Skin of body (tissue), 2 donors: ENCODE results near the gene ACP5. TPM values are rescaled to one million over a fixed set of nuclear protein-coding genes. Genes with fewer than 3 reads are reported as not detected.
"Not testable (repeated sequence)": the region's sequence is repeated elsewhere in the genome, so short reads cannot be mapped to it uniquely, and the experiment has no call there.

Experiments used
- DNase-seq: peaks from one replicate; lab custom pipeline; 2025; lab: John Stamatoyannopoulos, UW
- total RNA-seq: library from RNA; depleted of rRNA; stranded (reverse); fragments of >200 nt; gene quantifications from one replicate; pipeline ENCODE4 v1.2.3, GENCODE V29; 2014

Gene ACP5
- total RNA-seq, 1 donor from 2014 or later = 8.6 TPM

DNA sequence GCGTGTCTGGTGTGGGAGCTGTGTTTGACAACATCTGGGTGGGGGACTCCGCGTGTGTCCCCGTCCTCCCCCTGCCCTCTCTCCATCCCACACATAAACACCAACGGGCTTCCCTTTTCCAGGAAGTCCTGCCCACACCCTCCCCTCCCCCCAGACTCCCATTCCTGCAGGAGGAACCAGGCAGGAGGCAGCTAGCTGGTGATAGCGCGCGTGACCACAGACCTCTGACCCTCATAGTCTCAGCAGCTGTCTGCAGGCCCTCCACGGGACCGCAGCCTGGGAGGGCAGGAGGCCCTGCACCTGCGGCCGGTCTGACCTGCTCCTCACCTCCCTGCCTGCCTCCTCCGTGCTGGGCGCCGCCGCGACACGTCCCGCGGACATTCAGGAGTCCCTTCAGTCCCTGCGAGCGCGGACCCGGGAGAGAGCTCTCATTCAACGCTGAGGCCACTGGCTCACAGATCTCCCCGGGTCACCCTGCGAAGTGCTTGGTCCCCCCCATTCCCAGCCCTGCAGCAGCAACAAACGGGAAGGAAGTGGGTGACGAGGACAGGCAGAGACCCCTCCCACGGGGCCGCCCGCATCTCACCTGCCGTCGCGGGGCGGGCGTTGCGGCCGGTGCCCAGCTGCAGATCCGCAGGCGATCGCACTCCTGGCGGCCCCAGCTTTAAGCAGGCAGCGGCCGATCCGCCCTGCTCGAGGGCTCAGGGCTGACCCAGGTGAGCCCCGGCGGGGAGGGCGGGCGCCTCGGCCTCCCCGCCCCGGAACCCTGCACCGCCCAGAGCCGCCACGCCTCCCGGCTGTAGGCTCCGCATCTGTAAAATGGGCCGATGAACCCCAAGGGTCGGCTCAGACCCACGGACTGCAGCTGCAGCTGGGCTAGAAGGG, 1.1 kb upstream of the ACP5 start:
- no peak for DNase-seq

DNA sequence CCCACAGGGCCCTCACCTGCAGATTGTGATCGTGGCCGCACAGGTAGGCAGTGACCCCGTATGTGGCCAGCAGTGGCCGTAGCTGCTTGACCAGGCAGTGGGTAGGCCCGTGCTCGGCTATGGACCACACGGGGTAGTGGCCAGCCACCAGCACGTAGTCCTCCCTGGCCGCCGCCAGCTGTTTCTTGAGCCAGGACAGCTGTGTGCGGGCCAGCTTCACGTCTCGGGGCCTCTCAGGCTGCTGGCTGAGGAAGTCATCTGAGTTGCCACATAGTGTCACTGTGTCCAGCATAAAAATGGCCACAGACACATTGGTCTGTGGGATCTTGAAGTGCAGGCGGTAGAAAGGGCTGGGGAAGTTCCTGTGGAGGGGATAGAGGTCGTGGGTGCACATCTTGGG, 1.2 kb downstream of the ACP5 start:
- DNase-seq = no peak

DNA sequence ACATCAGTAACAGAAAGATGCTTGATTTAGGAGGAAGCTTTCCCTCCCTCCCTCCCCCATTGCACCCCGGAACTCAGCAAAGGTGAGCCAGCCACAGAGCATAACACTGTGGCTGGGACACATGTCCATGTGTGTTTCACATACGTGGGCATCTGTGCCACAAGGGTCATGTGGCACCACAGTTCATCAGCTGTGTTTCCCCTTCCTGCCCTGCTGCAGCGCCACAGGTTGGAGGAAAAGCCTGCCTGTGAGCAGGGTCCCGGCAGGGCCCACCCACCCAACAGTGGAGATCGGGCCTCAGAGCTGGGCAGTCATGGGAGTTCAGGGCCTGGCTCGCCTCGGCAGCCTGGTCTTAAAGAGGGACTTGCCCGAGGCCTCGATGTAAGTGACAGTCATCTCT, 2.8 kb downstream of the ACP5 start:
- DNase-seq = no peak

DNA sequence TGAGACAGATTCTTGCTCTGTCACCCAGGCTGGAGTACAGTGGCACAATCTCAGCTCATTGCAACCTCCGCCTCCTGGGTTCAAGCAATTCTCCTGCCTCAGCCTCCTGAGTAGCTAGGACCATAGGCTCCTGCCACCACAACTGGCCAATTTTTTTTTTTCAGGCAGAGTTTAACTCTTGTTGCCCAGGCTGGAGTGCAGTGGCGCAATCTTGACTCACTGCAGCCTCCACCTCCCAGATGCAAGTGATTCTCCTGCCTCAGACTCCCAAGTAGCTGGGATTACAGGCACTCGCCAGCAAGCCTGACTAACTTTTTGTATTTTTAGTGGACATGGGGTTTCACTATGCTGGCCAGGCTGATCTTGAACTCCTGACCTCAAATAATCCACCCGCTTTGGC, 3.7 kb downstream of the ACP5 start:
- DNase-seq = not testable (repeated sequence)

DNA sequence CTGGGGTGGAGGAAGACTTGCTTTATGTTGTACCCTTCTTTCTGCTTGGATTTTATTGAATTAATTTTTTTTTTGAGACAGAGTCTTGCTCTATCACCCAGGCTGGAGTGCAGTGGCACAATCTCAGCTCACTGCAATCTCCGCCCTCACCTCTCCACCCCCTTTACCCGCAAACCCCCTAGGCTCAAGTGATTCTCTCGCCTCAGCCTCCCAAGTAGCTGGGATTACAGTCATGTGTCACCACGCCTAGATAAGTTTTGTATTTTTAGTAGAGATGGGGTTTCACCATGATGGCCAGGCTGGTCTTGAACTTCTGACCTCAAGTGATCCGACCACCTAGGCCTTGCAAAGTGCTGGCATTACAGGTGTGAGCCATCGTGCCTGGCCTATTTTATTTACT, 4.1 kb downstream of the ACP5 start:
- DNase-seq = not testable (repeated sequence)

DNA sequence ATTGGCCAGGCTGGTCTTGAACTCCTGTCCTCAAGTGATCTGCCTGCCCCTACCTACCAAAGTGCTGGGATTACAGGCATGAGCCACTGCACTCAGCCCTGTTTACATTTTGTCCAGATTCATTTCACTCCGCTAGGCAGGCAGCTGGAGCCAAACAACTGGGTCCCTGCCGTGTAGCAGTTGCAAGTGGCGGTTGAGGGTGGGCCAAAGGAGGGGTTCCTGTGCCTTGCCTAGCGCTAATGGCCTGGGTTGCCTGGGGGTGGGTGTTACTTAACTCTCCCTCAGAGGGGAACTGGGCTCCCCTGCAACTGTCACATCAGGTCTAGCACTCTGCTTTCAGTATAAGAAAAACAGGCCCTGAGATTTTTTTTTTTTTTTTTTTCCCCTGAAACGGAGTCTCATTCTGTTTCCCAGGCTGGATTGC, 7.4 kb downstream of the ACP5 start:
- no peak for DNase-seq

DNA sequence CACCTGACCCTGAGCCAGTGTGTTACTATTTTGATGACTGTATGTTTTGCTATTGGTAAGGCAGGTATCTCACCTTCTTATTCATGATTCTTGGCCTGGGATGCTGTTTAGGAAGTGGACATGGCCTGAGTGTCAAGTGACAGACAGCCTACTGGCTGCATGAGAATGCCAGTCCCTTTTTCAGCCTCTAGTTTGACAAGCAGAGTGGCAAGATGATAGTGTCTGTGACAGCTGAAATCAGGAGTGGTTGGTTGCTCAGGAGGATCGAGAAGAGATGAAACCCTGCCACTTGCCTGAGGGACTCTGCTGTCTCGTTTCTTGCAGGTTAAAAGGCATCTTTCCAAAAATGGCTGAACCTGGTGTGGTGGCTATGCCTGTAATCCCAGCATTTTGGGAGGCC, 11.3 kb downstream of the ACP5 start:
- no peak for DNase-seq

DNA sequence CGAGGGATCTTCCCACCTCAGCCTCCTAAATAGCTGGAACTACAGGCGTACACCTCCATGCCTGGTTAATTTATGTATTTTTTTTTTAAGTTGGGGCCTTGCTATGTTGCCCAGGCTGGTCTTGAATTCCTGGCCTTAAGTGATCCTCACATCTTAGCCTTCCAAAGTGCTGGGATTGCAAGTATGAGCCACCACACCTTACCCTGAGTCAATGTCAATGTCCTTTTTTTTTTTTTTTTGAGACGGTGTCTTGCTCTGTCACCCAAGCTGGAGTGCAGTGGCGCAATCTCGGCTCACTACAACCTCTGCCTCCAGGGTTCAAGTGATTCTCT, 11.8 kb downstream of the ACP5 start:
- not testable (repeated sequence) for DNase-seq

DNA sequence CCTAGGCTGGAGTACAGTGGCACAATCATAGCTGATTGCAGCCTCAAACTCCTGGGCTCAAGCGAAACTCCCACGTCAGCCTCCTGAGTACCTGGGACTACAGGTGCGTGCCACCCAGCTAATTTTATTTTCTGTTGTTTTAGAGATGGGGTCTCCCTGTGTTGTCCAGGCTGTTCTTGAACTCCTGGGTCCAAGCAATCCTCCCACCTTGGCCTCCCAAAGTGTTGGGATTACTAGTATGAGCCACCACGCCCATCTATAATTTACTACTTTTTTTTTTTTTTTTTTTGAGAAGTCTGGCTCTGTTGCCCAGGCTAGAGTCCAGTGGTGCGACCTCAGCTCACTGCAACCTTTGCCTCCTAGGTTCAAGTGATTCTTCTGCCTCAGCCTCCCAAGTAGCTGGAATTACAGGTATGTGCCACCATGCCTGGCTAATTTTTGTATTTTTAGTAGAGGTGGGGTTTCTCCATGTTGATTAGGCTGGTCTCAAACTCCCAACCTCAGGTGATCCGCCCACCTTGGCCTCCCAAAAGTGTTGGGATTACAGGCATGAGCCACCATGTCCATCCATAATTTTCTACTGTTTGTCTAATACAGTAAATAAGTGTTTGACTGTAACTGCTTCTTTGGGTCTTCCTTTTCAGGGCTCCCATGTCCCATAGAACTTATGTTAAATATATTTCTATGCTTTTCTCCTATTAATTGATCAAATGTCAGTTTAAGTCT, 13.2 kb downstream of the ACP5 start:
- DNase-seq = not testable (repeated sequence)

DNA sequence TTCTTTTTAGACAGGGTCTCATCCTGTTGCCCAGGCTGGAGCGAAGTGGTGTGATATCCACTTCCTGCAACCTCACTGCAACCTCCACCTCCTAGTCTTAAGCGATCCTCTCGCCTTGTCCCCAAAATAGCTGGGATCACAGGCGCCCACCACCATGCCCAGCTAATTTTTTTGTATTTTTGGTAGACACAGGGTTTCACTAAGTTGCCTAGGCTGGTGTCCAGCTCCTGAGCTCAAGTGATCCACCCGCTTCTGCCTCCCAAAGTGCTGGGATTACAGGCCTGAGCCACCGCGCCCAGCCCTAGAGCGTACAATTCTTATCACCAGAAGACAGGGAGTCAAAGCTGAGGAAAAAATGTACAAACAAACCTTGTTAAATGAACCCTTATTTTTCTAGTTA, 13.9 kb downstream of the ACP5 start:
- DNase-seq = no peak

DNA sequence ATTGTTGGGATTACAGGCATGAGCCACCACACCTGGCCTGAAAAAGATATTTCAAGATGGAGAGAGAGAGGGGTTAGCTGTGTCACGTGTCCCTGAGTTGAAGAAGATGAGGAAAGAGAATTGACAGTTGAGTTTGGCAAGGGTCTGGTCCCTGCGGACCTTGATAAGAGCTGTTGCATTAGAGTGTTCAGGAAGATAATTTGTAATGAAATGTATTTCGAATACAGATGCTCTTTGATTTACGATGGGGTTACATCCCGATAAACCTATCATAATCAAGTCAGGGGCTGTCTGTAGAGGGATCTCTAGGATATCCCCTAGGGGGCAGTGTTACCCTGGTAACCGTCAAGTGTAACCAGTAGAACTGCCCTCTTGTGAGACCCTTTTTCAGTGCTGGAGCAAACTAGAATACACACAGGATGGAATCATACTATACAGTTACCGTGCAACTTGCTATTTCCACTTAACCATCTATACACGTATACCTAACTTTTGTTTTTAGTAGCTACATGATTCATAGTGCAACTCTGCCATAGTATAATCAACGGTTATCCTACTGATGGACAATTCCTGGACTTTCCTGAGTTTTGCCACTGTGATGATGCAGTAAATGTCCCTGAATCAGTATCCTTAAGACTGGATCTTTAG, 16.9 kb downstream of the ACP5 start:
- DNase-seq = peak; percentile 30

DNA sequence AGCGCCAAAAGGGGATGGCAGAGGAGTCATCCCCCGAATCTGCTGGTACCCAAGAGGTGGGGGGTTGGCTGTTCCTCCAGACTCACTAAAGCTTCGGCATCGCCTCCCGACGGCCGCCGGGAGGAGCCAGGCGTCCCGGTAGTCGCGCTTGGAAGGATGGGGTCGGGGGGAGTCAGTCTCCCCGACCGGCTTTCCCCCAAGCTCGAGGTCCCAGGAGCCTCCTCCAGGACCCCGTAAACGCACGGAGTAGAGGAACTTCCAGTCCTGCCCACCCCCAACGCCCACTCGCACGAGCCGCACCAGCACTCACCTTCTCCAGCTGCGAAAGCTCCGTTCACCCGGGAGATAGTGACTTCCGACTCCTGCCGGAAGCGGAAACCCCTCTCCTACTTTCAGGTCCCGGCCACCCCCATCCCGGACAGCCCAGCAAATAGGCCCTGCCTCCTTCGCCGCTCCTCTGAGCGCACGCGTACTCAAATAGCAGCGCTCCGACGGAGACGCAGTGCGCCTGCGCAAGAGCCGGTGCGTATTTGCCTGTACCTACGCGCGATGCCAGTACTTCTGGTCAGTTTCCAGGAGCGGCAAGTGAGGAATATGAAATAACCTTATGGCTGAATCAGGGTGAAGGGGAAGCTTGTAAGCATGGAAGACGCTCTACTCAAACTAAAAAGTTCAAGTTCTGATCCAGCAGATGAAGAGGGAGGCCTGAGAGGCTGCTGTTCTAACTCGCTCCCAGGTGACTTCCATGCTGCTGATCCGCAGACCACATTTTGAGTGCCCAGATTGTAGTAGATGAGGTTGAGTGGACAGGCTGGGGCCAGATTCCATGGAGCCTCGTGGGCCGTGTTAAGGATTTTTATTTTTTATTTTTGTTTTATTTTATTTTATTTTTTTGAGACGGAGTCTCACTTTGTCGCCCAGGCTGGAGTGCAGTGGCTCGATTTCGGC, 18.3 kb downstream of the ACP5 start, which contains the start of gene ELOF1:
Gene ELOF1, minus strand, starts transcription at position 350 of the 948 bp plus-strand sequence. CDS start 4,883 bp downstream, outside the sequence.
- peak; percentile 97 for DNase-seq

DNA sequence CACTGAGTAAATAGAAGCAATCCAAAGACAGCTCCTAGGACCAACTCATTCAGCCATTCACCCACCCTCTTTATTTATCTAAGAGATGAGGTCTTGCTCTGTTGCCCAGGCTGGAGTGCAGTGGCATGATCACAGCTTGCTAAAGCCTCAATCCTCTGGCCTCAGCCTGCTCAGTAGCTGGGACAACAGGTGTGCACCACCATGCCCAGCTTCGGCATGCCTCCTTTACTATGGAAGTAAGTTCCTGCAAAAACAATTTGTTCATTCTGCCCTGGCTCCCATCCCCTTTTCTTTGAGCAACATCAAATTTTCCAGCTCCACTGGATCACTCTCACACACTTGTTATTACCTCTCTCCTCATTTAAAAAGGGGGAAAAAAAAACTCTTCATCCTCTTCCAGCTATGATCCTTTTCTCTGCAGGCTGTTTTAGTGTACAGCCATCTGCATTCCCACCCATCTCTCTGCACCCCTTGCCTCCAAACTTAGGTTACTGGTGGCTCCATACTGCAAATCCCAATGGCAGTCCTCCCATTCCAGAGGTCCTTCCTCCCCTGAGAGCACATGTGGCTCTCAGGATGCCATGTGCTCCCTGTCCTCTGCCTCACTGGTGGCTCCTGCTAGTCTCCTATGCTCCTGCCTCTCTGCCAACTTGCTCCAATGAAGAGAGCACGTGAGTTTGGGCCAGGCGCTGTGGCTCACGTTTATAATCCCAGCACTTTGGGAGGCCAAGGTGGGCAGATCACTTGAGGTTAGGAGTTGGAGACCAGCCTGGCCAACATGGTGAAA, 20.6 kb downstream of the ACP5 start:
- no peak for DNase-seq

DNA sequence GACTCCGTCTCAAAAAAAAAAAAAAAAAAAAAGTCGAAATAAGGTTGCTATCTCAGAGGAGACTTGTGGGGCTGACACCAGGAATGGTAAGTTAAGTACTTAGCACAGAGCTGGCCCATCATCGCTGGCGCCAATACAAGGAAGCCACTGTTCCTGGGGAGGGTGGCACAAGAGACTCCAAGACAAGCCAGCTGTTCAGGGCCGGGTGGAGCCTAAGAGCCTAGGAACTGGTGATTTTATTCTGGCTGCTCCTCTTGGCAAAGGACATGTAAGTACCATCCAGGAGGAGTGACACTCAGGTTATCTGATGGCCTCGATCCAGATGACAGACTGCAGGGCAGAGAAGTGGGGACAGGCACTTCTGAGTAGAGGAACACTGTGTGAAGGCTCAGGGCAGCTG, 22.2 kb downstream of the ACP5 start:
- no peak for DNase-seq

DNA sequence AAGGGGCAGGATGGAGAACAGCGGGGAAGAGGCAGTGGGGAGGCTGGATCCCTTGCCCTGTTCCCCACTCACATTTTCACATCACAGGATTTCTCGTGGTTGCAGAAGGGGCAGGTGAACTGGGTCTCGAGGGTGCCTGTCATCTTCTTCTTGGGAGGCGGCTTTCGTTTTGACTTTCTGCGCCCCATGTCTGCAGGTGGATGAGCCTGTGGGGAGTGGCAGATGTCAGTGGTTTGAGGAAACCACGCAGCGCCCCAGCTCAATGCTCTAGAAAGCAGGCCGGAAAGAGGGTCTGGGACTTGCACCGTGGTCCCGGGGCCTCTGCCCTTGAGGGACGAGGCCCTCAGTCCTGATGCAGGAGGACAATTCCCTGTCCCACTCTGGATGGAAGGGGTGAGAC, 23.3 kb downstream of the ACP5 start:
- no peak for DNase-seq

DNA sequence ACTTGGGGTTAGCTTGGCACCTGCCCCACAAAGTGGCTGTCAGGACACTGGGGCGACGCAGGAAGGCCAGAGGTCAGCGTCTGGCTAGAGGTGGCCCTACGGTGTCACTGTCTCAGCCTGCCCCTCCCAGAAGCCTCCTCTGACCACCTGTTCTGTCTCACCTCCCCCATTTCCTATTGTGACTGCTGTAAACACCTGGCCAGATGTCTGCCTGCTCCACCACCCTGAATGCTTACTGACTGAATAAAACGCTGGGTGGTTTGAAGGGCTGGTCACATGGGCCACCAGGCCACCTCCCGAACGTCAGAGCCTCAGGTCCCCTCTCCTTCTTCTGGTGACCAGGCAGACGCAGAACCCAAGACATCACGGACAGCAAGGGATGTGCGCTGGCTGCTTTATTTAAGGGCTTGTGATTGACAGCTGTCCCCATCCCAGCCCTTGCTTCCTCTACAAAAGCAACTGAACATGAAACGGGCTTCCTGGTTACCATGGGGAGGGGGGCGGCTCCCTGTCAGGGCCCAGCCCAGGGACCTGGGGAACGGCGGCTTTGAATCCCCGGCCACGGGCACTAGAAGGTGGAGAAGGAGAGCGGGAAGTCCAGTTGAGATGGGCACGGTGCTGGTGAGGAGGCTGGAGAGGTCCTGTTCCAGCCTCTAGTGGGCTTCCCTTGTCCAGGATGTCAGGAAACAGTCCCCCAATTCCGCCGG, 24.6 kb downstream of the ACP5 start:
- no peak for DNase-seq

DNA sequence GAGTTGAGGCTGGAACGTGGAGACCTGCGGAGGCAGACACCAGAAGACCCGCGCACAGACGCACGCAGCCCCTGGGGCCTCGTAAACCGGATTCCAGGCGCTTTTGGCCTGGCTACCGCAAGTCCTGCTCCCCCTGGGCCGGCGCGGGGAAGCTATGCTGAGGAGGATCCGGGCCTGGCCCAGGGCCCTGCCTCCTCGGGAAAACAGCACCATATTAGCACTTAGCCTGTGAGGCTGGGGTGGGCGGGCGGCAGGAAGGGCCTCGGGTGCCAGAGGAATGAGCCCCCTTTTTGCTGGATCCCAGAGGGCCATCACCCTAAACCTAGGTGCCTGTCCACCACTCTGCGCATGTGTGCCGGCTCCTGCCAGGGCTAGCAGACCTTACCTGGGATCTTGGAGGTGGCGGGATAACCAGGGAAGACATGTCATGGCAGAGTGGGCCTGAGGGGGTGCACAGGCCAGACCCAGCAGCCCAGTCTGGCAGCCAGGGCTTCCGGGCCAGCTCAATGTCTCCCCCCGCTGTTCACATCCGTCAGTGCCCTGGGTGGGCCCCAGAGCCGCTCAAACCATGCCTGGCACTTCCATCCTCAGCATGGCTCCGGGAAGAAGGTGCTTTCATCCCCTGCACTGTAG, 25.7 kb downstream of the ACP5 start:
- DNase-seq = no peak

DNA sequence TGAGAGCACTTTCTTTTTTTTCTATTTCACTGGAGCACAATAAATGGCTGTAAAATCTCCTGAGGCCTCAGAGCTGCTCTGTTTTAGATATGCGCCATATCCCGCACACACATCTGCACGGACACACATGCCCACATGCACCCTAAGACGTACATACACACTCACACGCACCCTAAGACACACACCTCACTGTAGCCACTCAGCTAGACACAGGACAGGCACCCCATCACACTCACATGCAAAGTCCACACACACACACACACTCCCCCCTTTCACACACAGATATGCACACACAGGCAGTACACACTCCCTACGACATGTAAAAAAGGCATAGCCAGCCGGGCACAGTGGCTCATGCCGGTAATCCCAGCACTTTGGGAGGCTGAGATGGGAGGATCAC, 27.2 kb downstream of the ACP5 start:
- DNase-seq = no peak

DNA sequence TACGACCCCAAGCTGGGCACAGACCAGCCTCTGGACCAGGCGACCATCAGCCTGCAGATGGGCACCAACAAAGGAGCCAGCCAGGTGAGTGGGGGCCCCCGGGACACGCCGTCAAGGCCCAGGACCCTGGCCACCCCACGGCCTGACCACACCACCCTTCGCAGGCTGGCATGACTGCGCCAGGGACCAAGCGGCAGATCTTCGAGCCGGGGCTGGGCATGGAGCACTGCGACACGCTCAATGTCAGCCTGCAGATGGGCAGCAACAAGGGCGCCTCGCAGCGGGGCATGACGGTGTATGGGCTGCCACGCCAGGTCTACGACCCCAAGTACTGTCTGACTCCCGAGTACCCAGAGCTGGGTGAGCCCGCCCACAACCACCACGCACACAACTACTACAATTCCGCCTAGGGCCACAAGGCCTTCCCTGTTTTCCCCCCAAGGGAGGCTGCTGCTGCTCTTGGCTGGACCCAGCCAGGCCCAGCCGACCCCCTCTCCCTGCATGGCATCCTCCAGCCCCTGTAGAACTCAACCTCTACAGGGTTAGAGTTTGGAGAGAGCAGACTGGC, 28.0 kb downstream of the ACP5 start:
- no peak for DNase-seq
